ENCODE results near the gene TIMP1. TPM values are rescaled to one million over a fixed set of nuclear protein-coding genes. Genes with fewer than 3 reads are reported as not detected.

Gene TIMP1
- total and polyA plus RNA-seq, 4 experiments from 2014 or later, result 147 to 339 (median 238) TPM

- no peaks in the 10 kb centered on the region for H3K9me3 Mint-ChIP-seq
- no peak overlapping the region for H3K27ac Mint-ChIP-seq
- CTCF ChIA-PET (ENCODE audit: partially characterized antibody), result no interaction called here
- peaks cover 11 to 23% (median 18%) of the 10 kb centered on the region in 4 donors for H3K4me1 Mint-ChIP-seq
- H3K36me3 Mint-ChIP-seq, result peaks cover 0 to 5% of the 10 kb centered on the region in 2 donors
- no peak overlapping the region for H3K4me3 Mint-ChIP-seq
- Histone ChIP-seq H3K4me3 (ENCODE audit: low read length in 2 of 2) (no peak overlapping the region), H3K27me3 (ENCODE audit: insufficient read depth, low read length) (no peaks in the 10 kb centered on the region), H3K36me3 (ENCODE audit: insufficient read depth, low read length) (peaks cover 4% of the 10 kb centered on the region), H3K4me1 (ENCODE audit: insufficient read depth, low read length) (peaks cover 17% of the 10 kb centered on the region), H3K27ac (ENCODE audit: low read depth, low read length) (no peak overlapping the region), H3K9me3 (ENCODE audit: control insufficient read depth in 1 of 2, low read length in 2 of 2) (no peaks in the 10 kb centered on the region)
- POLR2A ChIA-PET (ENCODE audit: partially characterized antibody), result interaction anchor here (1.1 to 1.9 kb wide), 3 partner anchors 16 to 441 kb away, joined by 3 to 9 read pairs (median 7); no protein-coding TSS in a partner anchor
- no peaks in the 10 kb centered on the region for H3K27me3 Mint-ChIP-seq
- intact Hi-C loops (cut with micrococcal nuclease), result no loop called here
- DNase-seq, result no peak
These were observed 49.4 kb downstream of the TIMP1 start for GRCh38 chrX:47631676-47632075.

GRCh38 chrX:47632666-47633065, 50.4 kb downstream of the TIMP1 start:
- ChIA-PET POLR2A (ENCODE audit: partially characterized antibody) (no interaction called here), CTCF (ENCODE audit: partially characterized antibody) (no interaction called here)
- Mint-ChIP-seq H3K9me3 (no peaks in the 10 kb centered on the region), H3K36me3 (peaks cover 0 to 12% of the 10 kb centered on the region in 2 donors), H3K27ac (peak overlapping the region in 5 of 7 donors; percentile 0 to 48 (median 24)), H3K4me3 (no peak overlapping the region), H3K4me1 (peaks cover 11 to 31% (median 22%) of the 10 kb centered on the region in 4 donors), H3K27me3 (no peaks in the 10 kb centered on the region)
- Histone ChIP-seq H3K27ac (ENCODE audit: low read depth, low read length) (no peak overlapping the region), H3K36me3 (ENCODE audit: insufficient read depth, low read length) (peaks cover 4% of the 10 kb centered on the region), H3K27me3 (ENCODE audit: insufficient read depth, low read length) (no peaks in the 10 kb centered on the region), H3K9me3 (ENCODE audit: control insufficient read depth in 1 of 2, low read length in 2 of 2) (no peaks in the 10 kb centered on the region), H3K4me1 (ENCODE audit: insufficient read depth, low read length) (peaks cover 17% of the 10 kb centered on the region), H3K4me3 (ENCODE audit: low read length in 2 of 2) (no peak overlapping the region)
- intact Hi-C loops (cut with micrococcal nuclease), result no loop called here
- DNase-seq, result no peak

- POLR2A ChIA-PET (ENCODE audit: partially characterized antibody), result no interaction called here
- H3K27ac Mint-ChIP-seq, result no peak overlapping the region
- Histone ChIP-seq H3K27me3 (ENCODE audit: insufficient read depth, low read length) (no peaks in the 10 kb centered on the region), H3K4me1 (ENCODE audit: insufficient read depth, low read length) (peaks cover 11% of the 10 kb centered on the region), H3K9me3 (ENCODE audit: control insufficient read depth in 1 of 2, low read length in 2 of 2) (no peaks in the 10 kb centered on the region), H3K27ac (ENCODE audit: low read depth, low read length) (no peak overlapping the region), H3K36me3 (ENCODE audit: insufficient read depth, low read length) (peaks cover 4% of the 10 kb centered on the region), H3K4me3 (ENCODE audit: low read length in 2 of 2) (no peak overlapping the region)
- no peaks in the 10 kb centered on the region for H3K9me3 Mint-ChIP-seq
- DNase-seq, result no peak
- H3K36me3 Mint-ChIP-seq, result peaks cover 0 to 22% of the 10 kb centered on the region in 2 donors
- peaks cover 8 to 31% (median 18%) of the 10 kb centered on the region in 4 donors for H3K4me1 Mint-ChIP-seq
- intact Hi-C loops (cut with micrococcal nuclease), result no loop called here
- H3K4me3 Mint-ChIP-seq, result no peak overlapping the region
- no peaks in the 10 kb centered on the region for H3K27me3 Mint-ChIP-seq
- CTCF ChIA-PET (ENCODE audit: partially characterized antibody), result no interaction called here
These were observed 51.7 kb downstream of the TIMP1 start for GRCh38 chrX:47633689-47634590.

GRCh38 chrX:47634871-47635575, 52.8 kb downstream of the TIMP1 start:
- Histone ChIP-seq H3K27ac (ENCODE audit: low read depth, low read length) (no peak overlapping the region), H3K27me3 (ENCODE audit: insufficient read depth, low read length) (no peaks in the 10 kb centered on the region), H3K9me3 (ENCODE audit: control insufficient read depth in 1 of 2, low read length in 2 of 2) (no peaks in the 10 kb centered on the region), H3K36me3 (ENCODE audit: insufficient read depth, low read length) (peaks cover 14% of the 10 kb centered on the region), H3K4me1 (ENCODE audit: insufficient read depth, low read length) (peaks cover 6% of the 10 kb centered on the region), H3K4me3 (ENCODE audit: low read length in 2 of 2) (no peak overlapping the region)
- CTCF ChIA-PET (ENCODE audit: partially characterized antibody), result no interaction called here
- no peaks in the 10 kb centered on the region for H3K27me3 Mint-ChIP-seq
- no peaks in the 10 kb centered on the region for H3K9me3 Mint-ChIP-seq
- H3K27ac Mint-ChIP-seq, result no peak overlapping the region
- DNase-seq, result peak in 1 of 5 donors; percentile 45
- H3K4me1 Mint-ChIP-seq, result peaks cover 2 to 25% (median 11%) of the 10 kb centered on the region in 4 donors
- POLR2A ChIA-PET (ENCODE audit: partially characterized antibody), result interaction anchor here (0.7 kb wide), 1 partner anchor 22 kb away, joined by 3 read pairs; no protein-coding TSS in a partner anchor
- H3K36me3 Mint-ChIP-seq, result peaks cover 6 to 31% of the 10 kb centered on the region in 2 donors
- H3K4me3 Mint-ChIP-seq, result no peak overlapping the region
- intact Hi-C loops (cut with micrococcal nuclease), result loop anchor here (5.0 kb wide), 1 partner anchor 443 kb away; the partner anchor contains the start of gene UBA1

Small RNAs within 50 kb of the gene (microRNA-seq; reads per million reads assigned to microRNA genes)
- 0.72 reads per million for gene MIR4769 (ENCODE audit: borderline microRNAs expressed, borderline number of aligned reads, borderline replicate concordance)

Other genes starting within 250 kb of the TIMP1 start
- gene ZNF157, start 211.9 kb upstream of the TIMP1 start, total RNA-seq, result under 1 TPM; 0.87 to 1.00 TPM
- gene ZNF157, start 211.9 kb upstream of the TIMP1 start, polyA plus RNA-seq, result under 1 TPM; 0.22 to 0.97 TPM
- 10 to 100 TPM; 16.1 TPM for gene ZNF41, start 99.2 kb upstream of the TIMP1 start, total RNA-seq
- 1 to 10 TPM; 4.7 to 8.7 TPM for gene ZNF41, start 99.2 kb upstream of the TIMP1 start, polyA plus RNA-seq
- gene ARAF, start 21.2 kb upstream of the TIMP1 start, total RNA-seq, result 100 to 1,000 TPM; 107 to 111 TPM
- gene ARAF, start 21.2 kb upstream of the TIMP1 start, polyA plus RNA-seq, result 10 to 100 TPM; 49.7 to 97.2 TPM
- 1 to 10 TPM in 1 of 2 experiments, under 1 TPM in 1; 0.90 to 1.4 TPM for gene SYN1, start 37.4 kb downstream of the TIMP1 start, total RNA-seq
- gene SYN1, start 37.4 kb downstream of the TIMP1 start, polyA plus RNA-seq, result 1 to 10 TPM in 1 of 2 donors, under 1 TPM in 1; 0.49 to 1.6 TPM
- 10 to 100 TPM; 28.4 to 29.0 TPM for gene CFP, start 47.5 kb downstream of the TIMP1 start, total RNA-seq
- gene CFP, start 47.5 kb downstream of the TIMP1 start, polyA plus RNA-seq, result 10 to 100 TPM; 13.5 to 16.4 TPM
- gene ELK1, start 68.1 kb downstream of the TIMP1 start, total RNA-seq, result 10 to 100 TPM; 36.4 to 38.3 TPM
- gene ELK1, start 68.1 kb downstream of the TIMP1 start, polyA plus RNA-seq, result 10 to 100 TPM; 21.9 to 22.7 TPM
- 100 to 1,000 TPM; 172 to 188 TPM for gene UXT, start 76.7 kb downstream of the TIMP1 start, total RNA-seq
- 100 to 1,000 TPM; 275 to 315 TPM for gene UXT, start 76.7 kb downstream of the TIMP1 start, polyA plus RNA-seq

Measured in CD4-positive, alpha-beta memory T cell (primary cell).